ENCODE measurements around the gene ISY1. TPM values are rescaled to one million over a fixed set of nuclear protein-coding genes. Genes with fewer than 3 reads are reported as not detected.

The ISY1 gene
- total RNA-seq, 2 donors from 2014 or later: 9.3 to 12.5 TPM

DNA sequence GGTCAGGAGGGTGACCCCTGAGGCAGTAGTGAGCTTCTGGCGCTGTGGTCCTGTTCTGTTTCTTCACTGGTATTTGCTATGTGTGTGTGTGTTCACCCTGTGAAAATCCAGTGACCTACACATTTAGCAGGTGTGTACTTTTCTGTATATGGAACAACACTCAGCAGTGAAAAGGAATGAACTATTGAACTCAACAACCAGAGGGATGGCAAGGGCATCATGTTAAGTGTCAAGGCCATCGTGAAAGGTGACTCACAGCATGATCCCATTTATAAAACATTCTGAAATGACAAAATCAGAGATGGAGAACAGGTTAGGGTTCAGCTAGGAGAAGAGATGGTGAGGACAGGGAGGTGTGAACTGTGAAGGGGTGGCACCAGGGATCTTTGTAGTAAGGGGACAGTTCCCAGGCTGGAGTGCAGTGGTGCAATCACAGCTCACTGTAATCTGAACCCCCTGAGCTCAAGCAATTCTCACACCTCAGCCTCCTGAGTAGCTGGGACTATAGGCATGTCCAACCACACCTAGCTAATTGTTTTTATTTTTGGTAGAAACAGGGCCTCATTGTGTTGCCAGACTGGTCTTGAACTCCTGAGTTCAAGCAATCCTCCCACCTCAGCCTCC lies 29.3 kb downstream of the ISY1 start:
- no peak for TF ChIP-seq POLR2A (IDR thresholded peaks at IDR 0.05)
- TF ChIP-seq, protein P1, sequence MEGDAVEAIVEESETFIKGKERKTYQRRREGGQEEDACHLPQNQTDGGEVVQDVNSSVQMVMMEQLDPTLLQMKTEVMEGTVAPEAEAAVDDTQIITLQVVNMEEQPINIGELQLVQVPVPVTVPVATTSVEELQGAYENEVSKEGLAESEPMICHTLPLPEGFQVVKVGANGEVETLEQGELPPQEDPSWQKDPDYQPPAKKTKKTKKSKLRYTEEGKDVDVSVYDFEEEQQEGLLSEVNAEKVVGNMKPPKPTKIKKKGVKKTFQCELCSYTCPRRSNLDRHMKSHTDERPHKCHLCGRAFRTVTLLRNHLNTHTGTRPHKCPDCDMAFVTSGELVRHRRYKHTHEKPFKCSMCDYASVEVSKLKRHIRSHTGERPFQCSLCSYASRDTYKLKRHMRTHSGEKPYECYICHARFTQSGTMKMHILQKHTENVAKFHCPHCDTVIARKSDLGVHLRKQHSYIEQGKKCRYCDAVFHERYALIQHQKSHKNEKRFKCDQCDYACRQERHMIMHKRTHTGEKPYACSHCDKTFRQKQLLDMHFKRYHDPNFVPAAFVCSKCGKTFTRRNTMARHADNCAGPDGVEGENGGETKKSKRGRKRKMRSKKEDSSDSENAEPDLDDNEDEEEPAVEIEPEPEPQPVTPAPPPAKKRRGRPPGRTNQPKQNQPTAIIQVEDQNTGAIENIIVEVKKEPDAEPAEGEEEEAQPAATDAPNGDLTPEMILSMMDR (IDR thresholded peaks at IDR 0.05): no peak
- DNase-seq: no peak
- Histone ChIP-seq H3K36me3 (replicated peaks in 1 of 2; ENCODE audit: insufficient read depth in 1 of 2, low read depth in 2 of 2) (peaks cover 0 to 31% of the 10 kb centered on the region in 2 donors), H3K4me1 (no peaks in the 10 kb centered on the region), H3K9me3 (no peaks in the 10 kb centered on the region), H3K27me3 (no peaks in the 10 kb centered on the region), H3K27ac (no peak overlapping the region), H3K4me3 (no peak overlapping the region)
- no peak for ATAC-seq
- intact Hi-C loops (cut with DNase I): no loop called here
- WGBS, 2 donors: 68 to 75% methylated on average over 2 of the region's 2 CpGs

DNA sequence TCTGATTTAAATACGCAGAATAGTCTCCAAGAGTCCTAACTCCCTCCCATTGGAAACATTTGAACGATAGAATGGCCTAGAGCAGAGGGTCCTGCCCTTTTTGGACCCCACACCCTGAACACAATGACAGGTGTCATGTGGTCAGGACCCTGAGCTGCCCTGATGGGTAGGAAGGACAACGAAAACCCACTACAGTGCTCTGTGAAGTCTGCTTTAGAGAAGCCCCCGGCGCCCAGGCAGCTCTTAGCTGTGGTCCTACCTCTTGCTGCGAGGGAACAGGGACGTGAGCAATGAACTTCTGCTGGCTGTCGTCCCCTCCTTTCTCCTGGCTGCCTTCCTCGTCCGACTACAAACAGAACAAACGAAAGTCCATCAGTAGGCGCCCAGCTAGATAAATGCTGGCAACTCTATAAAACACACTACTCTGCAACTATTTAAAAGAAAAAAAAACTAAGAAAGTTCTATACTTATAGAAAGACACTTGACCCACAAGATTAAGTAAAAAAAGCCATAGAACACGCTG lies 30.5 kb downstream of the ISY1 start:
- TF ChIP-seq, protein P1 (IDR thresholded peaks at IDR 0.05): no peak
- TF ChIP-seq POLR2A (IDR thresholded peaks at IDR 0.05): no peak
- H3K36me3 ChIP-seq (replicated peaks in 1 of 2; ENCODE audit: insufficient read depth in 1 of 2, low read depth in 2 of 2): peaks cover 0 to 31% of the 10 kb centered on the region in 2 donors
- H3K27me3 ChIP-seq: no peaks in the 10 kb centered on the region
- DNase-seq: no peak
- no peak for ATAC-seq
- no peaks in the 10 kb centered on the region for H3K9me3 ChIP-seq
- intact Hi-C loops (cut with DNase I): no loop called here
- H3K4me1 ChIP-seq: no peaks in the 10 kb centered on the region
- no peak overlapping the region for H3K27ac ChIP-seq
- 80 to 85% methylated on average over 9 to 13 of the region's 13 CpGs for WGBS, 2 donors
- no peak overlapping the region for H3K4me3 ChIP-seq

DNA sequence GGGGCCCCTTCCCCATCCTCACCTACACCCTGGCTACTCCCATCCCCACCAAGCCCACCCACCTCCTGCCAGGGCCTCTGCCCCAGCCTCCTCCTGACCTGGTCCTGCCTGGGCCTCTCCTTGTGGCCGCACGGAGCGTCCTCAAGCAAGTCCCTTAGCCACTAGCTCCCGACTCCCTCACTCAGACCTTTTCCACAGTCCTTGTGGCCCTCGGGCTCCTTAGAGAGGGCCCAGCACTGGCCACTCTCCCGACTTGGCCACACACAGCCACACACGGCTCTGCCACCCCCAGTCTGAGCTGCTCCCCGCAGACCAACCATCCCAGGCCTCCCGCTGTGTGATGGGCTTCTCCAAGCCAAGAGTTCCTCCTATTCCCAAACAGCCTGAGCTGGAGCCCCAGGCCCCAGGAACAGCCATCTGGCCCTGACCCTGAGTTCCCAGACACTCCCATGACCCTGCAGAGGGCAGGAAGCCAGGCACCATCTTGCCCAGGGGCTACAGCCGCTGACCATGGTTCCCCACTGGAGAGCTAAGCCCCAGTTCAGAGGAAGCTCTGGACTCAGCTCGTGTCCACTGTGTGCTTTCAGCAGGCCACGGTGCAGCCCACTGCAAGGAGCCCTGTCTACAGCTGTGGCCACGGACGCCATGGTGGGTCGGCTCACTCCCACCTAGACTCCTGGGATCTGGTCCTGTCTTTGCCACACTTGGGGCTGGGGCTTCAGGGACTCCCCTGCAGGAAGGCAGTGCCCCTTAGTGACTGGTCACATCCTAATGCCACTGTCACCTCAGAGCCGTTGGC lies 32.3 kb downstream of the ISY1 start:
- Histone ChIP-seq H3K36me3 (replicated peaks in 1 of 2; ENCODE audit: insufficient read depth in 1 of 2, low read depth in 2 of 2) (peaks cover 0 to 27% of the 10 kb centered on the region in 2 donors), H3K9me3 (no peaks in the 10 kb centered on the region), H3K4me3 (no peak overlapping the region), H3K4me1 (peaks cover 2% of the 10 kb centered on the region), H3K27ac (no peak overlapping the region), H3K27me3 (no peaks in the 10 kb centered on the region)
- 90 to 92% methylated on average over 10 to 16 of the region's 16 CpGs for WGBS, 2 donors
- intact Hi-C loops (cut with DNase I): no loop called here
- ATAC-seq (no peak), DNase-seq (no peak)
- TF ChIP-seq, protein P1 (IDR thresholded peaks at IDR 0.05): no peak
- no peak for TF ChIP-seq POLR2A (IDR thresholded peaks at IDR 0.05)

DNA sequence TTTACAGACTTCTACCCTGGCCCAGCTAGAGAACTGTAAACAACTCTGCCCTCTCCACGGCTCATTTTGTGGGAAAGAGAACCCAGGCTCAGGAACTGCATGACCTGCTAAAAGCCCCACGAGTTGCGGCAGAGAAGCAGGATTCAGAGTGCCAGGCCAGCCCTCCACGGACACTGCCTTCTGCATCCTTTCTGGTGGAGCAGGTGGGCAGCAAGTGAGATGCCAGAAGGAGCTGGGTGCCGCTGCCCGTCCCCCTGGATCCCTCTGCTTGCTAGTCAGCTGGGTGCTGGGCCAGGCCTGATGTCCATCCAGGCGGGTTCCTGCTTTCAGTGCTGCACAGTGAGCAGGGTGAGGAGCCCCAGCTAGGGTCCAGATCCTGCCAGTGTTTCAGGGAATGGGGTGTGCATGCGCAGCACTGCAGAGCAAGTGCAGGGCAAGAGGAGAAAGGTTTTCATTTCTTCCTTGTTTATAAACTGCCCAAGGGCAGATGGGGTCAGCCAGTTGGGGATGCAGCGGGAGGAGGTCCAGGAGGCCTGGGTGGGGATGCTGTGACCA lies 34.1 kb downstream of the ISY1 start:
- H3K27me3 ChIP-seq: no peaks in the 10 kb centered on the region
- H3K9me3 ChIP-seq: no peaks in the 10 kb centered on the region
- no peak for DNase-seq
- ATAC-seq: no peak
- H3K36me3 ChIP-seq (replicated peaks in 1 of 2; ENCODE audit: insufficient read depth in 1 of 2, low read depth in 2 of 2): peaks cover 0 to 18% of the 10 kb centered on the region in 2 donors
- no peak for TF ChIP-seq POLR2A (IDR thresholded peaks at IDR 0.05)
- TF ChIP-seq, protein P1 (IDR thresholded peaks at IDR 0.05): no peak
- H3K4me3 ChIP-seq: no peak overlapping the region
- no peak overlapping the region for H3K27ac ChIP-seq
- H3K4me1 ChIP-seq: peaks cover 18% of the 10 kb centered on the region
- whole genome bisulfite sequencing, 2 donors: 92 to 97% methylated on average over 5 to 9 of the region's 9 CpGs
- intact Hi-C loops (cut with DNase I): no loop called here
